Neural cell (in vitro differentiated cells): Measurements from ENCODE around the gene BRD8. TPM values are rescaled to one million over a fixed set of nuclear protein-coding genes. Genes with fewer than 3 reads are reported as not detected.

ENCODE experiments used
- H2AFZ ChIP-seq: fragments of 200-600, 300-800 bp; sonication (generic), shearing (Covaris generic); 2 replicates; pipeline ENCODE4 v1.6.0; 2014; ENCODE audit warnings: low read depth, mild to moderate bottlenecking, antibody characterized with exemption, low read length, moderate library complexity
- H3F3A ChIP-seq: fragments of 200-600 bp; shearing (Covaris generic); 2 replicates; pipeline ENCODE4 v1.6.1; 2016; ENCODE audit warnings: mild to moderate bottlenecking, moderate library complexity, mixed read lengths, antibody characterized with exemption, low read length; ENCODE audit not compliant: insufficient read depth, poor library complexity, severe bottlenecking
- H3K27ac ChIP-seq: fragments of 200-600, 300-800 bp; sonication (generic), shearing (Covaris generic); 2 replicates; pipeline ENCODE4 v1.5.1; 2014; ENCODE audit warnings: mild to moderate bottlenecking, low read length, moderate library complexity
- H3K27me3 ChIP-seq: fragments of 300-800, 200-600 bp; sonication (generic), shearing (Covaris generic); 2 replicates; pipeline ENCODE4 v1.6.0; 2014; ENCODE audit warnings: mild to moderate bottlenecking, low read depth, low read length, moderate library complexity; ENCODE audit not compliant: insufficient read depth
- H3K36me3 ChIP-seq: fragments of 300-800, 200-600 bp; sonication (generic), shearing (Covaris generic); 2 replicates; pipeline ENCODE4 v1.5.1; 2014; ENCODE audit warnings: mild to moderate bottlenecking, antibody characterized with exemption, low read length, moderate library complexity; ENCODE audit not compliant: insufficient read depth
- H3K4me2 ChIP-seq: fragments of 300-800, 200-600 bp; sonication (generic), shearing (Covaris generic); 2 replicates; pipeline ENCODE4 v1.6.0; 2014; ENCODE audit warnings: mild to moderate bottlenecking, low read length
- H3K4me3 ChIP-seq: fragments of 300-800, 200-600 bp; sonication (generic), shearing (Covaris generic); 2 replicates; pipeline ENCODE4 v1.5.1; 2014; ENCODE audit warnings: mild to moderate bottlenecking, low read length, moderate library complexity
- H3K79me2 ChIP-seq: fragments of 200-600 bp; shearing (Covaris generic); replicated peaks from 2 replicates; pipeline ENCODE4 v1.6.0; 2014; ENCODE audit warnings: mild to moderate bottlenecking, low read length, moderate library complexity; ENCODE audit not compliant: insufficient read depth
- H3K9ac ChIP-seq: fragments of 300-800, 200-600 bp; sonication (generic), shearing (Covaris generic); 2 replicates; pipeline ENCODE4 v1.6.1; 2016; ENCODE audit warnings: mild to moderate bottlenecking, low read length, mixed read lengths
- H3K9me2 ChIP-seq: fragments of 200-600 bp; shearing (Covaris generic); 2 replicates; pipeline ENCODE4 v1.6.1; 2016; ENCODE audit warnings: mild to moderate bottlenecking, low read length, mixed read lengths; ENCODE audit not compliant: insufficient read depth
- H3K9me3 ChIP-seq: fragments of 200-600, 300-800 bp; sonication (generic), shearing (Covaris generic); 2 replicates; pipeline ENCODE4 v1.6.1; 2016; ENCODE audit warnings: mild to moderate bottlenecking, mixed run types, low read length, moderate library complexity, mixed read lengths
- H4K20me1 ChIP-seq: fragments of 200-600 bp; shearing (Covaris generic); 2 replicates; pipeline ENCODE4 v1.6.1; 2016; ENCODE audit warnings: mild to moderate bottlenecking, mixed run types; ENCODE audit not compliant: insufficient read depth
- EP300 ChIP-seq: fragments of 450-650 bp; conservative IDR thresholded peaks from 2 replicates; pipeline ENCODE4 v1.6.1; 2014; ENCODE audit warnings: antibody characterized with exemption, mild to moderate bottlenecking, moderate library complexity; ENCODE audit not compliant: poor library complexity, severe bottlenecking
- EZH2 ChIP-seq: fragments of 200-600, 300-800 bp; shearing (Covaris generic), sonication (generic); IDR thresholded peaks from 2 replicates; pipeline ENCODE4 v1.6.1; 2014; ENCODE audit warnings: antibody characterized with exemption, low read length, borderline replicate concordance, mild to moderate bottlenecking; ENCODE audit not compliant: insufficient read depth, poor library complexity, severe bottlenecking
- MXI1 ChIP-seq: fragments of 450-650 bp; conservative IDR thresholded peaks from 2 replicates; pipeline ENCODE4 v1.6.1; 2014; ENCODE audit warnings: antibody characterized with exemption, mild to moderate bottlenecking; ENCODE audit not compliant: poor library complexity, severe bottlenecking
- POLR2AphosphoS5 ChIP-seq: IDR thresholded peaks from 2 replicates; pipeline ENCODE4 v1.6.1; 2012
- RAD21 ChIP-seq: fragments of 450-650 bp; conservative IDR thresholded peaks from 2 replicates; pipeline ENCODE4 v1.6.1; 2014; ENCODE audit warnings: antibody characterized with exemption, mild to moderate bottlenecking, moderate library complexity
- SMC3 ChIP-seq: fragments of 450-650 bp; conservative IDR thresholded peaks from 2 replicates; pipeline ENCODE4 v1.6.1; 2014; ENCODE audit warnings: antibody characterized with exemption, mild to moderate bottlenecking, moderate library complexity; ENCODE audit not compliant: poor library complexity
- TAF1 ChIP-seq: IDR thresholded peaks from 2 replicates; pipeline ENCODE4 v1.6.1; 2012; ENCODE audit warnings: low read depth
- polyA plus RNA-seq: library from polyadenylated mRNA; depleted of rRNA; stranded (reverse); fragments of >200 nt; gene quantifications from 2 replicates; pipeline ENCODE4 v1.2.3, GENCODE V29; 2014
- TF ChIP-seq, protein P1 (sequence below): IDR thresholded peaks from 2 replicates; pipeline ENCODE4 v1.6.1; 2012; ENCODE audit warnings: borderline replicate concordance
- TF ChIP-seq, protein P2 (sequence below): fragments of 450-650 bp; IDR thresholded peaks from 2 replicates; pipeline ENCODE4 v1.5.1; 2014; ENCODE audit warnings: antibody characterized with exemption, mild to moderate bottlenecking, moderate library complexity; ENCODE audit not compliant: poor library complexity, severe bottlenecking

The BRD8 gene
- polyA plus RNA-seq, 1 donor from 2014 or later, result 96.1 TPM

DNA sequence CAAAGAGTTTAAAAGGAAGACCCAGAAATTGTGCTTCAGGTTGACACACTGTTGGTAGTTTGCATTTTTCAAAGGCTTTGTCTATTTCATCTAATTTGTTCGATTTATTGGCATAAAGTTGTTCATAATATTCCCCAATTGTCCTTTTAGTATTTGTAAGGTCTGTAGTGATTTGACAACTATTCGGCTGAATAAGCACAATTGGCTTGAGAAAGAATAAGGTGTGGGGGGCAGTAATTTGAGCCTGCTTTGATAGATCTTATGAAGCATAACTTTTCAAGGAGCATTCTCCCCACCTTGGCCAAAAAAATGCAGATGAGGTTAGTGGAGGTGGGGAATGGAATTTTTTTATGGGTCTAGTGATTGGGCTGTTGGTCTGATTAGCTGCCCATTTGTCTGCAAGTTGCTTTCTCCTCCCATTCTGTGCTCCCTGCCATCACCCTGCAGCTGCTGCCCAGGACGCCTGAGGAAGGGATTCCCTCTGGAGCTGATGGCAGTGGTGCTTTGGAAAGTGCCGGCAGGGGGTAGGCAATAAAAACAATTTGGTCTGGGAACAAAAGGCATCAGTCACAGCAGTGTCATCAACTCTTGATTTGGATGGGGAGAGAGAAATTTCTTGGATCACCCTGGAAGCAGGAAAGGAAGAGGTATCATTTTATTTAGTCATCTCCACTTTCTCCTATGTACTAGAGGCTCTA lies 68.0 kb downstream of the BRD8 start:
- H3K9ac ChIP-seq, result no peak overlapping the region
- H3K79me2 ChIP-seq, result no peaks in the 10 kb centered on the region
- TF ChIP-seq EZH2 (no peak), POLR2AphosphoS5 (no peak), MXI1 (no peak), EP300 (no peak), SMC3 (no peak), TAF1 (no peak), RAD21 (no peak)
- TF ChIP-seq, protein P1, sequence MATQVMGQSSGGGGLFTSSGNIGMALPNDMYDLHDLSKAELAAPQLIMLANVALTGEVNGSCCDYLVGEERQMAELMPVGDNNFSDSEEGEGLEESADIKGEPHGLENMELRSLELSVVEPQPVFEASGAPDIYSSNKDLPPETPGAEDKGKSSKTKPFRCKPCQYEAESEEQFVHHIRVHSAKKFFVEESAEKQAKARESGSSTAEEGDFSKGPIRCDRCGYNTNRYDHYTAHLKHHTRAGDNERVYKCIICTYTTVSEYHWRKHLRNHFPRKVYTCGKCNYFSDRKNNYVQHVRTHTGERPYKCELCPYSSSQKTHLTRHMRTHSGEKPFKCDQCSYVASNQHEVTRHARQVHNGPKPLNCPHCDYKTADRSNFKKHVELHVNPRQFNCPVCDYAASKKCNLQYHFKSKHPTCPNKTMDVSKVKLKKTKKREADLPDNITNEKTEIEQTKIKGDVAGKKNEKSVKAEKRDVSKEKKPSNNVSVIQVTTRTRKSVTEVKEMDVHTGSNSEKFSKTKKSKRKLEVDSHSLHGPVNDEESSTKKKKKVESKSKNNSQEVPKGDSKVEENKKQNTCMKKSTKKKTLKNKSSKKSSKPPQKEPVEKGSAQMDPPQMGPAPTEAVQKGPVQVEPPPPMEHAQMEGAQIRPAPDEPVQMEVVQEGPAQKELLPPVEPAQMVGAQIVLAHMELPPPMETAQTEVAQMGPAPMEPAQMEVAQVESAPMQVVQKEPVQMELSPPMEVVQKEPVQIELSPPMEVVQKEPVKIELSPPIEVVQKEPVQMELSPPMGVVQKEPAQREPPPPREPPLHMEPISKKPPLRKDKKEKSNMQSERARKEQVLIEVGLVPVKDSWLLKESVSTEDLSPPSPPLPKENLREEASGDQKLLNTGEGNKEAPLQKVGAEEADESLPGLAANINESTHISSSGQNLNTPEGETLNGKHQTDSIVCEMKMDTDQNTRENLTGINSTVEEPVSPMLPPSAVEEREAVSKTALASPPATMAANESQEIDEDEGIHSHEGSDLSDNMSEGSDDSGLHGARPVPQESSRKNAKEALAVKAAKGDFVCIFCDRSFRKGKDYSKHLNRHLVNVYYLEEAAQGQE, result no peak
- TF ChIP-seq, protein P2, sequence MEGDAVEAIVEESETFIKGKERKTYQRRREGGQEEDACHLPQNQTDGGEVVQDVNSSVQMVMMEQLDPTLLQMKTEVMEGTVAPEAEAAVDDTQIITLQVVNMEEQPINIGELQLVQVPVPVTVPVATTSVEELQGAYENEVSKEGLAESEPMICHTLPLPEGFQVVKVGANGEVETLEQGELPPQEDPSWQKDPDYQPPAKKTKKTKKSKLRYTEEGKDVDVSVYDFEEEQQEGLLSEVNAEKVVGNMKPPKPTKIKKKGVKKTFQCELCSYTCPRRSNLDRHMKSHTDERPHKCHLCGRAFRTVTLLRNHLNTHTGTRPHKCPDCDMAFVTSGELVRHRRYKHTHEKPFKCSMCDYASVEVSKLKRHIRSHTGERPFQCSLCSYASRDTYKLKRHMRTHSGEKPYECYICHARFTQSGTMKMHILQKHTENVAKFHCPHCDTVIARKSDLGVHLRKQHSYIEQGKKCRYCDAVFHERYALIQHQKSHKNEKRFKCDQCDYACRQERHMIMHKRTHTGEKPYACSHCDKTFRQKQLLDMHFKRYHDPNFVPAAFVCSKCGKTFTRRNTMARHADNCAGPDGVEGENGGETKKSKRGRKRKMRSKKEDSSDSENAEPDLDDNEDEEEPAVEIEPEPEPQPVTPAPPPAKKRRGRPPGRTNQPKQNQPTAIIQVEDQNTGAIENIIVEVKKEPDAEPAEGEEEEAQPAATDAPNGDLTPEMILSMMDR, result no peak
- no peaks in the 10 kb centered on the region for H3K9me3 ChIP-seq
- H3K27me3 ChIP-seq, result no peaks in the 10 kb centered on the region
- no peaks in the 10 kb centered on the region for H3F3A ChIP-seq
- no peak overlapping the region for H3K4me2 ChIP-seq
- H3K36me3 ChIP-seq, result no peaks in the 10 kb centered on the region
- no peaks in the 10 kb centered on the region for H4K20me1 ChIP-seq
- H3K27ac ChIP-seq, result no peak overlapping the region
- H3K4me3 ChIP-seq, result no peak overlapping the region
- no peak overlapping the region for H2AFZ ChIP-seq
- H3K9me2 ChIP-seq, result no peaks in the 10 kb centered on the region

DNA sequence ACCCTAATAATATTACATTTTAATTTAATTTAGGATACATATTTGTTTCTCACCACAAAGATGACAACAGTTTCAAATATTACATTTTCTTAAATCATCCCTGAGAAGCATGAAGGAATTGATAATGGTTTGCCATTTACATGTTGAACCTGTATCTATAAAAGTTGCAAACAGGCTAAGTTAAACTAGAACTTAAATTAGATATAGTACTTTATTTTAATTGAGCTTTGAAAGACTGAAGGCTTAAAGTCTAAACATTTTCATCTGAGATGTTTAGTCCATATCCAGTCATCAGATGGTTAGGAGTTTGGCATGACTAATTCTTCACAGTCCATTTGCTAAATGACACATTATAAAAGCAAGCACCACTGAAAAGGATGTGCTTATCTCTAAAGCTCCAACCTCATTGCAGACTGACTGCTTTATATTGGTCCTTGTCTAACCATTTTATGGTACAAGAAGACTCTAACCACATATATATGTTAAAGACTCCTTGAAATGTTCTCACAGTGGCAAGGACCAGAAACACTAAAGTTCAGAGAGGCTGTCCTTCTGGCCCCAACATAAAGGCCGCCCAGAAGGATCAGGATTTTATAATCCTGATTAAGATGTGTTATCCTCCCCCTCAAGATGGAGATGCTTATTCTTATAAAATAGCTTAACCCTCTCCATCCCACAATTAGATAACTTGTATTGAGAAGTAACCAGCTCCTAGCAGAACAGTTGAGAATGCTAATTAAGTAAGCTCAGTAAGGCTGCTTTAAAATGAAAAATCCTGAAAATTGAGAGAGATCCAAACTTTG lies 68.8 kb downstream of the BRD8 start:
- H3K9me2 ChIP-seq, result no peaks in the 10 kb centered on the region
- TF ChIP-seq EP300, result no peak
- no peak for TF ChIP-seq POLR2AphosphoS5
- TF ChIP-seq RAD21, result no peak
- TF ChIP-seq, protein P2, result no peak
- H2AFZ ChIP-seq, result no peak overlapping the region
- no peak overlapping the region for H3K27ac ChIP-seq
- no peaks in the 10 kb centered on the region for H3K9me3 ChIP-seq
- H3K27me3 ChIP-seq, result no peaks in the 10 kb centered on the region
- no peaks in the 10 kb centered on the region for H3K36me3 ChIP-seq
- no peaks in the 10 kb centered on the region for H3K79me2 ChIP-seq
- no peak overlapping the region for H3K4me3 ChIP-seq
- H4K20me1 ChIP-seq, result no peaks in the 10 kb centered on the region
- H3F3A ChIP-seq, result no peaks in the 10 kb centered on the region
- no peak overlapping the region for H3K9ac ChIP-seq
- H3K4me2 ChIP-seq, result no peak overlapping the region
